Right lobe of liver (tissue), 4 donors: ENCODE results near the gene FOXP2.

ENCODE experiments used
- POLR2A ChIP-seq: fragments of 450-650 bp; IDR thresholded peaks from one replicate; pipeline ENCODE4 v1.6.1; 2017; ENCODE audit warnings: antibody characterized with exemption, mild to moderate bottlenecking
- TF ChIP-seq, protein P1 (sequence below), 4 donors: fragments of 200-600 bp in 3 of 4; fragments of 450-650 bp in 1 of 4; IDR thresholded peaks; one replicate each; pipeline versions ENCODE4 v1.5.1 to v1.8.0; 2016 to 2022; ENCODE audit warnings: antibody characterized with exemption in 4 of 4, mild to moderate bottlenecking in 2 of 4
- donor health status: DM: no; HTN: no; CAD: no.
- donor health status: DM: no; HTN: no; CAD: no.
- donor health status: DM: no; HTN: yes; CAD: no.

GRCh38 chr7:114481999-114482398 lies 67.4 kb downstream of the FOXP2 start:
- TF ChIP-seq, protein P1, sequence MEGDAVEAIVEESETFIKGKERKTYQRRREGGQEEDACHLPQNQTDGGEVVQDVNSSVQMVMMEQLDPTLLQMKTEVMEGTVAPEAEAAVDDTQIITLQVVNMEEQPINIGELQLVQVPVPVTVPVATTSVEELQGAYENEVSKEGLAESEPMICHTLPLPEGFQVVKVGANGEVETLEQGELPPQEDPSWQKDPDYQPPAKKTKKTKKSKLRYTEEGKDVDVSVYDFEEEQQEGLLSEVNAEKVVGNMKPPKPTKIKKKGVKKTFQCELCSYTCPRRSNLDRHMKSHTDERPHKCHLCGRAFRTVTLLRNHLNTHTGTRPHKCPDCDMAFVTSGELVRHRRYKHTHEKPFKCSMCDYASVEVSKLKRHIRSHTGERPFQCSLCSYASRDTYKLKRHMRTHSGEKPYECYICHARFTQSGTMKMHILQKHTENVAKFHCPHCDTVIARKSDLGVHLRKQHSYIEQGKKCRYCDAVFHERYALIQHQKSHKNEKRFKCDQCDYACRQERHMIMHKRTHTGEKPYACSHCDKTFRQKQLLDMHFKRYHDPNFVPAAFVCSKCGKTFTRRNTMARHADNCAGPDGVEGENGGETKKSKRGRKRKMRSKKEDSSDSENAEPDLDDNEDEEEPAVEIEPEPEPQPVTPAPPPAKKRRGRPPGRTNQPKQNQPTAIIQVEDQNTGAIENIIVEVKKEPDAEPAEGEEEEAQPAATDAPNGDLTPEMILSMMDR (IDR thresholded peaks at IDR 0.05): no peak
- TF ChIP-seq POLR2A: no peak
